GM10248 (cell line): Measurements from ENCODE around the gene OR10AD1.

Source experiments
- CTCF ChIA-PET: fragments of 300-600 bp; sonication (Branson Sonifier 250); formaldehyde crosslinking; extraction: SDS; loops from one replicate; lab custom pipeline; 2021; ENCODE audit warnings: antibody characterized with exemption; lab: Yijun Ruan, JAX
- POLR2A ChIA-PET: fragments of 350-650 bp; sonication (Branson Sonifier 250); formaldehyde crosslinking; extraction: SDS; loops from one replicate; lab custom pipeline; 2020; ENCODE audit warnings: antibody characterized with exemption; lab: Yijun Ruan, JAX
- DNase-seq: peaks from one replicate; pipeline ENCODE4 v3.0.0; 2012; ENCODE audit errors: extremely low spot score
- CTCF ChIP-seq: IDR thresholded peaks from 2 replicates; pipeline ENCODE4 v1.5.1; 2012; ENCODE audit warnings: mild to moderate bottlenecking, low read depth; ENCODE audit errors: extremely low read depth, missing control alignments, control extremely low read depth

The OR10AD1 gene

GRCh38 chr12:48193623-48194022 lies 9.5 kb downstream of the OR10AD1 start:
- no peak for TF ChIP-seq CTCF
- no peak for DNase-seq
- POLR2A ChIA-PET: no interaction called here
- CTCF ChIA-PET: no interaction called here

- ChIA-PET POLR2A (no interaction called here), CTCF (no interaction called here)
- no peak for DNase-seq
- no peak for TF ChIP-seq CTCF
Measured at GRCh38 chr12:48192861-48193260, 10.2 kb downstream of the OR10AD1 start.

- ChIA-PET CTCF (interaction anchor here (2.6 kb wide), 1 partner anchor 13 kb away, joined by 26 read pairs; no protein-coding TSS in a partner anchor), POLR2A (no interaction called here)
- TF ChIP-seq CTCF: no peak
- DNase-seq: no peak
Measured at GRCh38 chr12:48191096-48191495, 12.0 kb downstream of the OR10AD1 start.

GRCh38 chr12:48189331-48190125 lies 13.6 kb downstream of the OR10AD1 start:
- peak; percentile 62 for DNase-seq
- ChIA-PET POLR2A (no interaction called here), CTCF (interaction anchor here (0.7 to 2.6 kb wide), 29 partner anchors 9 to 476 kb away, joined by 3 to 26 read pairs (median 4); no protein-coding TSS in a partner anchor)
- peak; percentile 88 for TF ChIP-seq CTCF

GRCh38 chr12:48187916-48188695 lies 15.0 kb downstream of the OR10AD1 start:
- POLR2A ChIA-PET: no interaction called here
- CTCF ChIA-PET: interaction anchor here (1.0 to 4.7 kb wide), 12 partner anchors 9 to 473 kb away, joined by 3 to 26 read pairs (median 5); partner anchors contain the start of gene TMEM106C
- DNase-seq: no peak
- no peak for TF ChIP-seq CTCF

- no peak for TF ChIP-seq CTCF
- ChIA-PET POLR2A (interaction anchor here (0.6 kb wide), 1 partner anchor 280 kb away, joined by 4 read pairs; the partner anchor contains the start of gene VDR), CTCF (interaction anchor here (1.3 to 4.7 kb wide), 4 partner anchors 12 to 433 kb away, joined by 3 to 15 read pairs (median 5); no protein-coding TSS in a partner anchor)
- no peak for DNase-seq
Measured at GRCh38 chr12:48185181-48185919, 17.7 kb downstream of the OR10AD1 start.
